Ishikawa (cell line): ENCODE data around the gene BARHL1.

Experiments
- CEBPB ChIP-seq: IDR thresholded peaks from 2 replicates; pipeline ENCODE4 v1.6.1; 2012
- CREB1 ChIP-seq: IDR thresholded peaks from 2 replicates; pipeline ENCODE4 v1.6.1; 2012; ENCODE audit warnings: low read depth
- EGR1 ChIP-seq: IDR thresholded peaks from 2 replicates; pipeline ENCODE4 v1.6.1; 2012
- EP300 ChIP-seq: IDR thresholded peaks from 2 replicates; pipeline ENCODE4 v1.6.1; 2012; ENCODE audit warnings: borderline replicate concordance
- FOXM1 ChIP-seq: IDR thresholded peaks from 2 replicates; pipeline ENCODE4 v1.6.1; 2012; ENCODE audit warnings: low read depth, borderline replicate concordance
- NFIC ChIP-seq: IDR thresholded peaks from 2 replicates; pipeline ENCODE4 v1.6.1; 2012
- RAD21 ChIP-seq: IDR thresholded peaks from 2 replicates; pipeline ENCODE4 v1.6.1; 2012; ENCODE audit warnings: low read depth
- TAF1 ChIP-seq: IDR thresholded peaks from 2 replicates; pipeline ENCODE4 v1.6.1; 2012; ENCODE audit warnings: low read depth, mild to moderate bottlenecking
- TCF12 ChIP-seq: IDR thresholded peaks from 2 replicates; pipeline ENCODE4 v1.6.1; 2012; ENCODE audit warnings: low read depth
- TEAD4 ChIP-seq: IDR thresholded peaks from 2 replicates; pipeline ENCODE4 v1.6.1; 2012
- YY1 ChIP-seq: IDR thresholded peaks from 2 replicates; pipeline ENCODE4 v1.6.1; 2012; ENCODE audit warnings: low read depth
- ZBTB7A ChIP-seq: IDR thresholded peaks from 2 replicates; pipeline ENCODE4 v1.6.1; 2012; ENCODE audit warnings: low read depth
- TF ChIP-seq, protein P1 (sequence below): IDR thresholded peaks from 2 replicates; pipeline ENCODE4 v1.6.1; 2012
- TF ChIP-seq, protein P2 (sequence below): IDR thresholded peaks from 2 replicates; pipeline ENCODE4 v1.6.1; 2012
- TF ChIP-seq, protein P3 (sequence below): IDR thresholded peaks from 2 replicates; pipeline ENCODE4 v1.6.1; 2012; ENCODE audit warnings: low read depth, mild to moderate bottlenecking

Gene BARHL1

DNA sequence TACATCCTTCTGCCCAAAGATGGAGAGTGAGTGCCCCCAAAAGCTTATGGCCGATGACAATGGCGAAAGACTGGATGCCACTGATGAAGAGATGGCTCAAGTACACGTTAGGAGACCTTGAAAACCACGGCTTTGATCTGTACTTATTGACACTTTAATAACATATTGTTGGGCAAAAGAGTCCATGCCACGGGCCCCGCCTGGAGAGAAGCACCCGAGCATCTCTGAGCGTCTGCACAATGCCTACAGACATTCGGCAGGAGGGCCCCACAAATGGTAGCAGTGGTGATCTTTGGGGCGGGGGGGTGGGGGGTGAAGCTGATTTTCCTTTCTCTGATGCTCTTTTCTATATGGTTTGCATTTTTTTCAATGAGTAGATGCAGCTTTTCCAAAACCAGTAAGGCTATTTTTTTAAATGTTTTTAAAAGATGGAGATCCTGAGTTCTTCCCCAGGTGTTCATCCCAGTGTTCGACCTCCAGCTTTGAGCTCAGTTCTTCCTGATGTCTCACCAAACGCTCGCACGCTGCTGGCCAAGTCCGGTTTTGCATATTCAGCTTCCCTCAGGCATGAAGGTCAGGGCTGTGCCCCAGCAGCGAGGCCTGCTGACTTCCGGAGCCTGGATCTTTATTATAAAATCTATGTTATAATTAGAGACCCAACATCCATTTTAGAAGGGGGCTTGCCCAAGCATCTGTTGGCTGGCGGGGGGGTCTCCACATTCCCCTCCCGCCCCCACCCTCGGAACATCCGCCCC is 34.3 kb upstream of the BARHL1 start:
- TF ChIP-seq, protein P1, sequence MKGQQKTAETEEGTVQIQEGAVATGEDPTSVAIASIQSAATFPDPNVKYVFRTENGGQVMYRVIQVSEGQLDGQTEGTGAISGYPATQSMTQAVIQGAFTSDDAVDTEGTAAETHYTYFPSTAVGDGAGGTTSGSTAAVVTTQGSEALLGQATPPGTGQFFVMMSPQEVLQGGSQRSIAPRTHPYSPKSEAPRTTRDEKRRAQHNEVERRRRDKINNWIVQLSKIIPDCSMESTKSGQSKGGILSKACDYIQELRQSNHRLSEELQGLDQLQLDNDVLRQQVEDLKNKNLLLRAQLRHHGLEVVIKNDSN: no peak
- TF ChIP-seq TAF1: no peak
- no peak for TF ChIP-seq TEAD4
- TF ChIP-seq YY1: no peak
- TF ChIP-seq FOXM1: no peak
- TF ChIP-seq, protein P2, sequence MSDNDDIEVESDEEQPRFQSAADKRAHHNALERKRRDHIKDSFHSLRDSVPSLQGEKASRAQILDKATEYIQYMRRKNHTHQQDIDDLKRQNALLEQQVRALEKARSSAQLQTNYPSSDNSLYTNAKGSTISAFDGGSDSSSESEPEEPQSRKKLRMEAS: no peak
- TF ChIP-seq CEBPB: no peak
- no peak for TF ChIP-seq TCF12
- no peak for TF ChIP-seq NFIC
- TF ChIP-seq ZBTB7A: no peak
- TF ChIP-seq EP300: no peak
- TF ChIP-seq, protein P3, sequence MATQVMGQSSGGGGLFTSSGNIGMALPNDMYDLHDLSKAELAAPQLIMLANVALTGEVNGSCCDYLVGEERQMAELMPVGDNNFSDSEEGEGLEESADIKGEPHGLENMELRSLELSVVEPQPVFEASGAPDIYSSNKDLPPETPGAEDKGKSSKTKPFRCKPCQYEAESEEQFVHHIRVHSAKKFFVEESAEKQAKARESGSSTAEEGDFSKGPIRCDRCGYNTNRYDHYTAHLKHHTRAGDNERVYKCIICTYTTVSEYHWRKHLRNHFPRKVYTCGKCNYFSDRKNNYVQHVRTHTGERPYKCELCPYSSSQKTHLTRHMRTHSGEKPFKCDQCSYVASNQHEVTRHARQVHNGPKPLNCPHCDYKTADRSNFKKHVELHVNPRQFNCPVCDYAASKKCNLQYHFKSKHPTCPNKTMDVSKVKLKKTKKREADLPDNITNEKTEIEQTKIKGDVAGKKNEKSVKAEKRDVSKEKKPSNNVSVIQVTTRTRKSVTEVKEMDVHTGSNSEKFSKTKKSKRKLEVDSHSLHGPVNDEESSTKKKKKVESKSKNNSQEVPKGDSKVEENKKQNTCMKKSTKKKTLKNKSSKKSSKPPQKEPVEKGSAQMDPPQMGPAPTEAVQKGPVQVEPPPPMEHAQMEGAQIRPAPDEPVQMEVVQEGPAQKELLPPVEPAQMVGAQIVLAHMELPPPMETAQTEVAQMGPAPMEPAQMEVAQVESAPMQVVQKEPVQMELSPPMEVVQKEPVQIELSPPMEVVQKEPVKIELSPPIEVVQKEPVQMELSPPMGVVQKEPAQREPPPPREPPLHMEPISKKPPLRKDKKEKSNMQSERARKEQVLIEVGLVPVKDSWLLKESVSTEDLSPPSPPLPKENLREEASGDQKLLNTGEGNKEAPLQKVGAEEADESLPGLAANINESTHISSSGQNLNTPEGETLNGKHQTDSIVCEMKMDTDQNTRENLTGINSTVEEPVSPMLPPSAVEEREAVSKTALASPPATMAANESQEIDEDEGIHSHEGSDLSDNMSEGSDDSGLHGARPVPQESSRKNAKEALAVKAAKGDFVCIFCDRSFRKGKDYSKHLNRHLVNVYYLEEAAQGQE: no peak
- no peak for TF ChIP-seq EGR1
- no peak for TF ChIP-seq RAD21
- no peak for TF ChIP-seq CREB1

DNA sequence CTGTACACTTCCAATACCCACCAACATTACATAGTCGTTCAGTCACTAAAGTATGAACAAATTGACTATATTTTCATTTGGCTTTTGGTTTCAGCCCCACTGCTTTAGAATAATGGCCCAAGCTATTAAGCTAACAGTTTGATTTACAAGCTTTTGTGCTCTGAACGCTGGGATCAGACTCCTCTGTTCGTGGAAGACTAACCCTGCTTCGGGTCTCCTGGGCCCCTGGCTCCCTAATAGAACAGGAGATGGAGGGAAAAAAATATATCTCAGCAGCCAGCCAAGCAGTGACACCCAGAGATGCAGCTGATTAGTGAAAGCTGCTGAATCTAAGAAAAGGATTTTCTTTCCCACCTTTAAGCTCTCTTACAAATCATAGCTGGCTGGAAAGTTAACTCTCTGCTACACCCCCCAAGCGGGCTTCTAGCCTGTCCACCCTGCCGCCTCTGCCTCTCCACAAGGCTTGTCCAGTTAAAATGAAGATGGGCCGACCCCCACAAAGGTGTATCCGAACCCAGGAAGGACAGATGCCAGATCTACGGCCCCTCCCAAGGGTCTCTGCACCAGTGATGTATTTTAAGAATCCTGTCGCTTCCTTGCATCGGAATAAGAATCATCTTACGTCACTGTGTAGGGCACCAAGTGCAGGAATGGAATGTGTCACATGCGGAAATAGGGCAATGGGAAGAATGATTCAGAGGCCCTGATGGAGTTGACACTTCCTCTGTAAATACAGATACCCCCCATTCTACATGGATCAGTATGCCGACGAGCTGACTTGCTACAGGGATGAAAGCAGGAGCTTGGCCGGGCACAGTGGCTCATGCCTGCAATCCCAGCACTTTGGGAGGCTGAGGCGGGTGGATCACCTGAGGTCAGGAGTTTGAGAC is 33.4 kb upstream of the BARHL1 start:
- TF ChIP-seq CEBPB (no peak), TEAD4 (no peak), FOXM1 (no peak), EP300 (no peak), CREB1 (no peak)
- TF ChIP-seq, protein P1: no peak
- TF ChIP-seq, protein P2: no peak

DNA sequence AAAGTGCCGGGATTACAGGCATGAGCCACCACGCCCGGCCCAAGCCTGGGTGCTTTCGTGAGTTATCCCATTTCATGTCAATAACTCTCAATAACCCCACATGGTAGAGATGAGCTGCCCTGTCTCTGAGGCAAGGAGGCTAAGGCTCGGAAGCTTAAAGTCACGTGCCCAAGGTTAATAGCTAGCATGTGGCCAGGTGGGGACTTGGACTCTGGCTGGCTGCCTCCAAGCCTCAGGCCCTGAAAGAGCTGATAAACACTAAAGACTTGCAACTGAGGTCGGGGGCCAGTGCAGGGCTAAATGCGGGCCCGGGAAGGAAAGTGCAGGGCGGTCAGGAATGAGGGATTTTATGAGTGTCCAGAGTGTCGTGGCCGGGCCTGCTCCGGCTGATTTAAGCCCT is 30.9 kb upstream of the BARHL1 start:
- TF ChIP-seq, protein P3: no peak
- TF ChIP-seq, protein P1: peak; percentile 42; the same call in 1 of the 2 replicates
- no peak for TF ChIP-seq FOXM1
- no peak for TF ChIP-seq CEBPB

DNA sequence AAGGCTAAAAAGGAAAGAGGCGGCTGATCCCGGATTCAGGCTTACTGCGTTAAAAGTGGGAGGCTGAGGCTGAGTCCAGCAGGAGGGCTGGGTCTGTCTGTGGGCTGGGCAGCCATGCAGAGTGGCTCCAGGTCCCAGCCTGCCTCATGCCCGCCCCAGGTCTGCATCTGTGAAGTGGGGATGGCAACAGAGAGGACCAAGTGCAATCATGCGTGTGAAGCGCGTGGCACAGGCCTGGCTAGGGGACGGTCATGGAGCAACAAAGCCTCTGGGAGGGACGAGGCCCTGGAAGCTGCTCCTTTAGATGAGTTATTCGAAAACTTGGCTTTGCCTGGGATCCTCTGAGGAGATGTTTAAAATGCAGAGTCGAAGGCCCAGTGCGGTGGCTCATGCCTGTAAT is 30.4 kb upstream of the BARHL1 start:
- TF ChIP-seq, protein P3: no peak
- TF ChIP-seq, protein P2: no peak
- TF ChIP-seq CREB1: no peak
- no peak for TF ChIP-seq ZBTB7A
- TF ChIP-seq FOXM1: no peak
- TF ChIP-seq CEBPB: no peak
- no peak for TF ChIP-seq TCF12
- TF ChIP-seq, protein P1: no peak
- TF ChIP-seq TAF1: no peak
- TF ChIP-seq EP300: no peak
- no peak for TF ChIP-seq EGR1
- TF ChIP-seq NFIC: no peak
